Smooth muscle cell (in vitro differentiated cells): ENCODE measurements around the gene CUL4B. TPM values are rescaled to one million over a fixed set of nuclear protein-coding genes. Genes with fewer than 3 reads are reported as not detected.
A peak's percentile ranks its signal among the peaks of the same experiment; 100 is the strongest.
"Not testable (repeated sequence)": the region's sequence is repeated elsewhere in the genome, so short reads cannot be mapped to it uniquely, and the experiment has no call there.

Source experiments
- DNase-seq: peaks from one replicate; lab custom pipeline; 2025; ENCODE audit not compliant: unreplicated experiment; lab: John Stamatoyannopoulos, UW
- H2AFZ ChIP-seq: fragments of 200-600 bp; sonication (generic); 2 replicates; pipeline ENCODE4 v1.6.0; 2016; ENCODE audit warnings: antibody characterized with exemption, low read depth, mild to moderate bottlenecking
- H3F3A ChIP-seq: fragments of 200-600 bp; sonication (generic); 2 replicates; pipeline ENCODE4 v1.6.0; 2017; ENCODE audit warnings: antibody characterized with exemption, low read depth
- H3K27ac ChIP-seq: fragments of 200-600 bp; sonication (generic); 2 replicates; pipeline ENCODE4 v1.5.1; 2016; ENCODE audit warnings: low read depth, mild to moderate bottlenecking
- H3K27me3 ChIP-seq: fragments of 200-600 bp; sonication (generic); 2 replicates; pipeline ENCODE4 v1.6.1; 2016; ENCODE audit warnings: low read depth, mild to moderate bottlenecking
- H3K36me3 ChIP-seq: fragments of 200-600 bp; sonication (generic); 2 replicates; pipeline ENCODE4 v1.5.1; 2016; ENCODE audit warnings: low read depth
- H3K4me1 ChIP-seq: fragments of 200-600 bp; sonication (generic); 2 replicates; pipeline ENCODE4 v1.5.1; 2016; ENCODE audit warnings: low read depth
- H3K4me2 ChIP-seq: fragments of 200-600 bp; sonication (generic); 2 replicates; pipeline ENCODE4 v1.6.0; 2016; ENCODE audit warnings: mild to moderate bottlenecking
- H3K4me3 ChIP-seq: fragments of 200-600 bp; sonication (generic); 2 replicates; pipeline ENCODE4 v1.5.1; 2016; ENCODE audit warnings: mild to moderate bottlenecking
- H3K79me2 ChIP-seq: fragments of 200-600 bp; sonication (generic); 2 replicates; pipeline ENCODE4 v1.6.0; 2016; ENCODE audit warnings: low read depth, mild to moderate bottlenecking
- H3K9ac ChIP-seq: fragments of 200-600 bp; sonication (generic); 2 replicates; pipeline ENCODE4 v1.6.0; 2016; ENCODE audit warnings: low read depth
- H3K9me3 ChIP-seq: fragments of 200-600 bp; sonication (generic); replicated peaks from 2 replicates; pipeline ENCODE4 v1.5.1; 2016; ENCODE audit warnings: low read depth
- H4K20me1 ChIP-seq: fragments of 200-600 bp; sonication (generic); 2 replicates; pipeline ENCODE4 v1.6.0; 2016; ENCODE audit warnings: low read depth
- CTCF ChIP-seq: fragments of 200-600 bp; sonication (generic); IDR thresholded peaks from 2 replicates; pipeline ENCODE4 v1.5.1; 2017; ENCODE audit warnings: borderline replicate concordance, mild to moderate bottlenecking, antibody characterized with exemption; ENCODE audit not compliant: insufficient read depth, poor library complexity, severe bottlenecking
- WGBS: methylation state at CpG from one replicate; pipeline ENCODE4 v1.1.7; 2016; ENCODE audit warnings: low lambda C conversion rate; 5-methylcytosine and 5-hydroxymethylcytosine counted together
- polyA plus RNA-seq: library from polyadenylated mRNA; unstranded; fragments of >200 nt; fragmentation: Nextera tagmentation; extraction: Ambion mirVana; gene quantifications from 2 replicates; pipeline ENCODE4 v1.2.1, GENCODE V29; 2016
- small RNA-seq: library from RNA; depleted of rRNA; stranded (forward); fragments of <200 nt; gene quantifications from one replicate; pipeline ENCODE3, GENCODE V24; 2014
- total RNA-seq: library from RNA; depleted of rRNA; stranded (reverse); fragments of >200 nt; gene quantifications from 2 replicates; pipeline ENCODE4 v1.2.3, GENCODE V29; 2014

CUL4B gene
- total and polyA plus RNA-seq, 2 experiments from 2014 or later = 13.1 to 49.6 TPM

DNA sequence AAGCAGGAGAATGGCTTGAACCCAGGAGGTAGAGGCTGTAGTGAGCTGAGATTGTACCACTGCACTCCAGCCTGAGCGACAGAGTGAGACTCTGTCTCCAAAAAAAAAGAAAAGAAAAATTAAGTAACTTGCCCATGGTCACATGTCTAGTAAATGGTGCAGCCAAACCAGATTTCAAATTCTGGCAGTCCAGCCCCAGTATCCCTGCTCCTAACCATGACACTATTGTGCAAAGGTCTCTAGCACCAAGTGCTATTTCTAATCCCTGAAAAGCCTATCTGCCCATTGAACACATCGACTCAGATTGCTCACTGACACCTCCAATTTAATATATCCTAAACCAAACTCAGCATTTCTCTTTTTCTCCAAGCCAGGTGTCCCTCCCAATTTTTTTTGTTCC, 84.0 kb downstream of the CUL4B start:
- no peak overlapping the region for H3K4me2 ChIP-seq
- H3K9ac ChIP-seq = no peak overlapping the region
- WGBS = 71% methylated on average over 2 of the region's 2 CpGs
- H3K4me1 ChIP-seq = no peaks in the 10 kb centered on the region
- no peak overlapping the region for H3K27ac ChIP-seq
- H3K4me3 ChIP-seq = no peak overlapping the region
- no peak overlapping the region for H2AFZ ChIP-seq
- no peaks in the 10 kb centered on the region for H3K27me3 ChIP-seq
- DNase-seq = no peak
- no peaks in the 10 kb centered on the region for H4K20me1 ChIP-seq
- no peaks in the 10 kb centered on the region for H3K36me3 ChIP-seq
- no peaks in the 10 kb centered on the region for H3K9me3 ChIP-seq
- H3F3A ChIP-seq = no peaks in the 10 kb centered on the region
- TF ChIP-seq CTCF = no peak
- no peaks in the 10 kb centered on the region for H3K79me2 ChIP-seq

- H3K36me3 ChIP-seq, H3K79me2 ChIP-seq, H3K4me2 ChIP-seq, H3F3A ChIP-seq, H3K9me3 ChIP-seq, H2AFZ ChIP-seq, H3K4me1 ChIP-seq, H3K4me3 ChIP-seq, DNase-seq, H3K27ac ChIP-seq, H4K20me1 ChIP-seq, H3K9ac ChIP-seq, H3K27me3 ChIP-seq: not testable (repeated sequence)
- TF ChIP-seq CTCF = peak; percentile 50
- WGBS = 27% methylated on average over 1 of the region's 1 CpG
These were observed 85.3 kb downstream of the CUL4B start for GRCh38 chrX:120475447-120475846.

Small RNAs within 50 kb of the gene (small RNA-seq; reads per million reads assigned to genes)
- gene RNU7-37P = not detected

Other genes starting within 250 kb of the CUL4B start
- gene TMEM255A, start 249.5 kb downstream of the CUL4B start, total RNA-seq = 0.04 TPM in 1 of 2 replicates, not detected in the other
- gene TMEM255A, start 249.5 kb downstream of the CUL4B start, polyA plus RNA-seq = 0.11 TPM in 1 of 2 replicates, not detected in the other
- not detected in 2 replicates for gene ATP1B4, start 198.9 kb downstream of the CUL4B start, total RNA-seq
- not detected in 2 replicates for gene ATP1B4, start 198.9 kb downstream of the CUL4B start, polyA plus RNA-seq
- gene LAMP2, start 91.7 kb downstream of the CUL4B start, total RNA-seq = 163 and 189 TPM in 2 replicates
- gene LAMP2, start 91.7 kb downstream of the CUL4B start, polyA plus RNA-seq = 120 and 134 TPM in 2 replicates
- gene MCTS1, start 43.1 kb upstream of the CUL4B start, total RNA-seq = 72.3 and 80.4 TPM in 2 replicates
- gene MCTS1, start 43.1 kb upstream of the CUL4B start, polyA plus RNA-seq = 88.6 and 97.0 TPM in 2 replicates
- gene C1GALT1C1, start 69.1 kb upstream of the CUL4B start, total RNA-seq = 27.0 and 32.6 TPM in 2 replicates
- 13.2 and 17.9 TPM in 2 replicates for gene C1GALT1C1, start 69.1 kb upstream of the CUL4B start, polyA plus RNA-seq